Tibial nerve (tissue), 4 donors: ENCODE results near the gene ZNF568. TPM values are rescaled to one million over a fixed set of nuclear protein-coding genes. Genes with fewer than 3 reads are reported as not detected.
A peak's percentile ranks its signal among the peaks of the same experiment; 100 is the strongest.

ENCODE experiments used
- DNase-seq, 2 donors: peaks; one replicate each; pipeline ENCODE4 v3.0.0-alpha.2; 2019; ENCODE audit warnings: low spot score in 2 of 2
- H3K27ac ChIP-seq, 4 donors: fragments of 200-600 bp; sonication (generic) in 3 of 4; one replicate each; pipeline ENCODE4 v1.5.1; 2017 to 2019; ENCODE audit warnings: mild to moderate bottlenecking in 1 of 4
- H3K27me3 ChIP-seq, 2 donors: fragments of 200-600 bp; sonication (generic) in 1 of 2; one replicate each; pipeline versions ENCODE4 v1.5.1 to v1.6.0; 2017 to 2019
- H3K36me3 ChIP-seq, 3 donors: fragments of 200-600 bp; sonication (generic); one replicate each; pipeline ENCODE4 v1.5.1; 2018 to 2019
- H3K4me1 ChIP-seq, 4 donors: fragments of 200-600 bp; sonication (generic) in 3 of 4; one replicate each; pipeline ENCODE4 v1.5.1; 2017 to 2019
- H3K4me3 ChIP-seq, 4 donors: fragments of 200-600 bp; sonication (generic) in 3 of 4; one replicate each; pipeline ENCODE4 v1.5.1; 2017 to 2019; ENCODE audit warnings: mild to moderate bottlenecking in 1 of 4, moderate library complexity in 1 of 4
- H3K9me3 ChIP-seq, 4 donors: fragments of 200-600 bp; sonication (generic) in 3 of 4; one replicate each; pipeline ENCODE4 v1.5.1; 2017 to 2019
- EP300 ChIP-seq, 2 donors: sonication (generic); formaldehyde crosslinking; IDR thresholded peaks; one replicate each; pipeline ENCODE4 v1.6.1; 2017; ENCODE audit warnings: antibody characterized with exemption in 2 of 2, mild to moderate bottlenecking in 1 of 2
- POLR2A ChIP-seq, 2 donors: fragments of 450-650 bp; IDR thresholded peaks; one replicate each; pipeline ENCODE4 v1.6.1; 2017; ENCODE audit warnings: antibody characterized with exemption in 2 of 2, mild to moderate bottlenecking in 2 of 2, moderate library complexity in 2 of 2
- WGBS, 2 donors: methylation state at CpG; one replicate each; pipeline ENCODE4 v1.1.5; 2018; 5-methylcytosine and 5-hydroxymethylcytosine counted together
- total RNA-seq, 4 donors: library from RNA; depleted of rRNA; stranded (reverse); fragments of >200 nt; gene quantifications; one replicate each; pipeline ENCODE4 v1.1.0, GENCODE V29; 2016
- TF ChIP-seq, protein P1 (sequence below), 5 experiments: fragments of 200-600 bp in 3 of 5; fragments of 450-650 bp in 2 of 5; sonication (generic) in 3 of 5; IDR thresholded peaks; one replicate each; pipeline ENCODE4 v1.5.1; 2016 to 2019; ENCODE audit warnings: antibody characterized with exemption in 5 of 5, mild to moderate bottlenecking in 3 of 5, moderate library complexity in 2 of 5

ZNF568 gene
- total RNA-seq, 4 donors from 2014 or later, result 8.7 to 23.7 (median 12.6) TPM

DNA sequence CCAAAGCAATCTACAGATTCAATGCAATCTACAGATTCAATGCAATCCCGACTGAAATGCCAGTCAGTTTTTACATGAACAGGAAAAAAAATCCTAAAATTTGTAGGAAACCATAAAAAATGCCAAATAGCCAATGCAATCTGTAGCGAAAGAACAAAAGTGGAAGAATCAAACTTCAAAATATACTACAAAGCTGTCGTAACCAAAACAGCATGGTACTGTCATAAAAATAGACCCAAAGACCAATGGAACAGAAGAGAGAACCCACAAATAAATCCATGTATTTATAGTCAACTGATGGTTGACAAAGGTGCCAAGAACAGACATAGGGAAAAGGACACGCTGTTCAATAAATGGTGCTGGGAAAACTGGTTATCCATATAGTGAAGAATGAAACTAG lies 17.7 kb upstream of the ZNF568 start:
- Histone ChIP-seq H3K4me3 (no peak overlapping the region), H3K4me1 (no peaks in the 10 kb centered on the region), H3K9me3 (peaks cover 6 to 100% (median 58%) of the 10 kb centered on the region in 4 donors), H3K27me3 (no peaks in the 10 kb centered on the region), H3K27ac (no peak overlapping the region), H3K36me3 (peaks cover 0 to 100% (median 37%) of the 10 kb centered on the region in 3 donors)
- no peak for DNase-seq
- TF ChIP-seq POLR2A (IDR thresholded peaks at IDR 0.05), result no peak
- TF ChIP-seq EP300 (IDR thresholded peaks at IDR 0.05), result no peak
- TF ChIP-seq, protein P1, sequence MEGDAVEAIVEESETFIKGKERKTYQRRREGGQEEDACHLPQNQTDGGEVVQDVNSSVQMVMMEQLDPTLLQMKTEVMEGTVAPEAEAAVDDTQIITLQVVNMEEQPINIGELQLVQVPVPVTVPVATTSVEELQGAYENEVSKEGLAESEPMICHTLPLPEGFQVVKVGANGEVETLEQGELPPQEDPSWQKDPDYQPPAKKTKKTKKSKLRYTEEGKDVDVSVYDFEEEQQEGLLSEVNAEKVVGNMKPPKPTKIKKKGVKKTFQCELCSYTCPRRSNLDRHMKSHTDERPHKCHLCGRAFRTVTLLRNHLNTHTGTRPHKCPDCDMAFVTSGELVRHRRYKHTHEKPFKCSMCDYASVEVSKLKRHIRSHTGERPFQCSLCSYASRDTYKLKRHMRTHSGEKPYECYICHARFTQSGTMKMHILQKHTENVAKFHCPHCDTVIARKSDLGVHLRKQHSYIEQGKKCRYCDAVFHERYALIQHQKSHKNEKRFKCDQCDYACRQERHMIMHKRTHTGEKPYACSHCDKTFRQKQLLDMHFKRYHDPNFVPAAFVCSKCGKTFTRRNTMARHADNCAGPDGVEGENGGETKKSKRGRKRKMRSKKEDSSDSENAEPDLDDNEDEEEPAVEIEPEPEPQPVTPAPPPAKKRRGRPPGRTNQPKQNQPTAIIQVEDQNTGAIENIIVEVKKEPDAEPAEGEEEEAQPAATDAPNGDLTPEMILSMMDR (IDR thresholded peaks at IDR 0.05), result no peak
- 85 to 98% methylated on average over 4 of the region's 4 CpGs for WGBS, 2 donors

DNA sequence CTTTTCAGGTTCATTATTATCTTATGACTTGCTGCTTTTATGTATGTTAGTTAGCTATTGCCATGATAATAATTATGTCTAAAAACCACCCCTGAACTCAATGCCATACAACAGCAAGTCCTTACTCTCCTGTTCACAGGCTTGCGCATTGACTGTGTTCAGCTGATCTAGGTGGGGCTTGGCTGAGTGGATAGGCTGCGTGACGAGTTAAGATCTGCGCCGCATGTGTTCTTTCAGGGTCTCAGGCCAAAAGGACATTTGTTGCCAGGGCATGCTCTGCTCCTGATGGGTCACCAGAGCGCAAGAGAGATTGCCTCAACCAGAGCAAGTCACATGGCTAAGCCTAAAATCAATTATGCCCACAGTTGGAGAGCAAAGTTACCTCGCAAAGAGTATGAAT lies 859 bp downstream of the ZNF568 start:
- 30 to 36% methylated on average over 7 of the region's 7 CpGs for WGBS, 2 donors
- peak overlapping the region in 2 of 4 donors; percentile 97 to 98 for H3K27ac ChIP-seq
- peak overlapping the region; percentile 68 to 91 (median 72) for H3K4me3 ChIP-seq
- TF ChIP-seq EP300 (IDR thresholded peaks at IDR 0.05) (no peak), POLR2A (IDR thresholded peaks at IDR 0.05) (no peak)
- TF ChIP-seq, protein P1 (IDR thresholded peaks at IDR 0.05), result no peak
- peaks cover 0 to 73% (median 2%) of the 10 kb centered on the region in 3 donors for H3K36me3 ChIP-seq
- DNase-seq, result no peak
- H3K4me1 ChIP-seq, result peaks cover 0 to 22% (median 5%) of the 10 kb centered on the region in 4 donors
- H3K9me3 ChIP-seq, result peaks cover 0 to 43% (median 4%) of the 10 kb centered on the region in 4 donors
- no peaks in the 10 kb centered on the region for H3K27me3 ChIP-seq

DNA sequence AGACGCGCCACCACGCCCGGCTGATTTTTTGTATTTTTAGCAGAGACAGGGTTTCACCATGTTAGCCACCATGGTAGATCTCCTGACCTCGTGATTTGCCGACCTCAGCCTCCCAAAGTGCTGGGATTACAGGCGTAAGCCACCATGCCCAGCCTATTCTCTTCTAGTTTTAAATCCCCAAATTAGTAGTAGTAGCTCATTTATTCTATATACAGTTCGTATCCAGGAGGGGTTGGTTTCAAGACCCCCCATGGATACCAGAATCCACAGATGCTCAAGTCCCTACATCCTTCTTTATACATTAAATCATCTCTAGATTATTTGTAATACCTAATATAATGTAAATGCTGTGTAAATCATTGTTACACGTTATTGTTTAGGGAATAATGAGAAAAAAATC lies 2.0 kb downstream of the ZNF568 start:
- WGBS, 2 donors, result 97 to 98% methylated on average over 9 of the region's 9 CpGs
- H3K4me3 ChIP-seq, result no peak overlapping the region
- H3K9me3 ChIP-seq, result peaks cover 0 to 45% (median 1%) of the 10 kb centered on the region in 4 donors
- DNase-seq, result no peak
- TF ChIP-seq, protein P1 (IDR thresholded peaks at IDR 0.05), result no peak
- TF ChIP-seq EP300 (IDR thresholded peaks at IDR 0.05) (no peak), POLR2A (IDR thresholded peaks at IDR 0.05) (no peak)
- H3K27me3 ChIP-seq, result no peaks in the 10 kb centered on the region
- peaks cover 0 to 73% (median 2%) of the 10 kb centered on the region in 3 donors for H3K36me3 ChIP-seq
- peaks cover 0 to 22% (median 5%) of the 10 kb centered on the region in 4 donors for H3K4me1 ChIP-seq
- H3K27ac ChIP-seq, result no peak overlapping the region

DNA sequence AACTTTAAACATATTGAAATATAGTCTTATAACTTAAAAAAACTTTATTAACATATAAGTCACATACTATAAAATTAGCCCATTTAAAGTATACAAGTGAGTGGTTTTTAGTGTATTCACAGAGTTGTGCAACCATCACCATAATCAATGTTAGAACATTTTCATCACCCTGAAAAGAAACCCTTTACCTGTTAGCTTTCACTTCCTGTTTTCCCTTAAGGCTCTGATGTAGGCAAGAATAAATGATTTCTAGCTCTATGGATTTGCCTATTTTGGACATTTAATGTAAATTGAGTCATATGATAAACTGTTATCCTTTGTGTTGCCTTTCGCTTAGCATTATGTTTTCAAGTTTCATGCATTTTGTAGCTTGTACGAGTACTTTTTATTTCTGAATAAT lies 15.6 kb downstream of the ZNF568 start:
- Histone ChIP-seq H3K36me3 (peaks cover 0 to 92% (median 8%) of the 10 kb centered on the region in 3 donors), H3K9me3 (peaks cover 0 to 96% (median 37%) of the 10 kb centered on the region in 4 donors), H3K4me1 (no peaks in the 10 kb centered on the region), H3K4me3 (no peak overlapping the region), H3K27me3 (no peaks in the 10 kb centered on the region), H3K27ac (no peak overlapping the region)
- TF ChIP-seq EP300 (IDR thresholded peaks at IDR 0.05) (no peak), POLR2A (IDR thresholded peaks at IDR 0.05) (no peak)
- TF ChIP-seq, protein P1 (IDR thresholded peaks at IDR 0.05), result no peak
- WGBS, 2 donors, result 93 to 98% methylated on average over 2 of the region's 2 CpGs
- no peak for DNase-seq

DNA sequence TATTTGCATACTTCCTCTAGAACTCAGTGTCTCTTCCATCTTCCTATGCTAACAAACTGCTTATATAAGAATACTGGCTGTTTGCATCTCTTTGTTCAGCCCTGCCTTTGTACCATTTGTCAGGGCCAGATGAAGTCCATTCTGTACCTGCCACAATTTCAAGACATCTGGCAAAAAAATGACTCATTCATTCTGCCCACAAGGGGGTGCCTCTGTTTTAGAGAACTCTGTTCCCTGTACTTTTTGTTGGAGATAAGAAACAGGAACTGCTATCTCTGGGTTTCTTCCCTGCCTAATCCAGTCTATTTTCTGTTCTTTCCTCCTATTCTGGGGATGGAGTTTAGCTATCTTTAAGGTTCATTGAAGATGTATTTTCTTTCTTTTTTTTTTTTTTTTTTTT lies 23.0 kb downstream of the ZNF568 start:
- Histone ChIP-seq H3K36me3 (peaks cover 0 to 99% (median 35%) of the 10 kb centered on the region in 3 donors), H3K27ac (no peak overlapping the region), H3K4me3 (no peak overlapping the region), H3K27me3 (no peaks in the 10 kb centered on the region), H3K9me3 (peaks cover 0 to 85% (median 24%) of the 10 kb centered on the region in 4 donors), H3K4me1 (no peaks in the 10 kb centered on the region)
- no peak for TF ChIP-seq POLR2A (IDR thresholded peaks at IDR 0.05)
- no peak for DNase-seq
